ENCODE measurements around the gene MACROH2A1.

Gene MACROH2A1

GRCh38 chr5:135319928-135320606, 79.0 kb downstream of the MACROH2A1 start:
- DNase-seq (ENCODE audit: low read depth) = no peak
- no peak overlapping the region for H3K4me3 ChIP-seq (ENCODE audit: low read depth, low read length)
- TF ChIP-seq CTCF (IDR thresholded peaks at IDR 0.05; ENCODE audit: insufficient read depth, low read depth, low read length, missing control alignments) = no peak

- TF ChIP-seq CTCF (IDR thresholded peaks at IDR 0.05; ENCODE audit: insufficient read depth, low read depth, low read length, missing control alignments) = no peak
- no peak for DNase-seq (ENCODE audit: low read depth)
These were observed 79.6 kb downstream of the MACROH2A1 start for GRCh38 chr5:135319458-135319857.

GRCh38 chr5:135318924-135319323, 80.1 kb downstream of the MACROH2A1 start:
- no peak for DNase-seq (ENCODE audit: low read depth)

More at GRCh38 chr5:135319458-135319857, 79.6 kb downstream of the MACROH2A1 start:
- no peak overlapping the region for H3K4me3 ChIP-seq (ENCODE audit: low read depth, low read length)

GRCh38 chr5:135318037-135318436, 81.0 kb downstream of the MACROH2A1 start:
- H3K4me3 ChIP-seq (ENCODE audit: low read depth, low read length) = no peak overlapping the region
- no peak for TF ChIP-seq CTCF (IDR thresholded peaks at IDR 0.05; ENCODE audit: insufficient read depth, low read depth, low read length, missing control alignments)
- no peak for DNase-seq (ENCODE audit: low read depth)

More at GRCh38 chr5:135318924-135319323, 80.1 kb downstream of the MACROH2A1 start:
- TF ChIP-seq CTCF (IDR thresholded peaks at IDR 0.05; ENCODE audit: insufficient read depth, low read depth, low read length, missing control alignments) = no peak
- no peak overlapping the region for H3K4me3 ChIP-seq (ENCODE audit: low read depth, low read length)

- no peak for TF ChIP-seq CTCF (IDR thresholded peaks at IDR 0.05; ENCODE audit: insufficient read depth, low read depth, low read length, missing control alignments)
- H3K4me3 ChIP-seq (ENCODE audit: low read depth, low read length) = no peak overlapping the region
- no peak for DNase-seq (ENCODE audit: low read depth)
These were observed 81.7 kb downstream of the MACROH2A1 start for GRCh38 chr5:135317286-135317685.

GRCh38 chr5:135315386-135315785, 83.6 kb downstream of the MACROH2A1 start:
- no peak overlapping the region for H3K4me3 ChIP-seq (ENCODE audit: low read depth, low read length)
- DNase-seq (ENCODE audit: low read depth) = no peak
- no peak for TF ChIP-seq CTCF (IDR thresholded peaks at IDR 0.05; ENCODE audit: insufficient read depth, low read depth, low read length, missing control alignments)

- no peak overlapping the region for H3K4me3 ChIP-seq (ENCODE audit: low read depth, low read length)
- DNase-seq (ENCODE audit: low read depth) = no peak
- TF ChIP-seq CTCF (IDR thresholded peaks at IDR 0.05; ENCODE audit: insufficient read depth, low read depth, low read length, missing control alignments) = no peak
These were observed 85.1 kb downstream of the MACROH2A1 start for GRCh38 chr5:135313946-135314345.

Data from GM12865 (cell line).